Activated T-helper 1 cell treated with anti-CD3 and anti-CD28 coated beads, Interleukin-12 subunit alpha, Interleukin-12 subunit beta, Interleukin-2, Interleukin-4 antibody, amounts not matched to agents 30 ng/mL and 10 ng/mL and 1 ng/mL, durations not matched to agents 14 hours and 24 hours and 36 hours (primary cell): ENCODE results near the gene PSD. TPM values are rescaled to one million over a fixed set of nuclear protein-coding genes. Genes with fewer than 3 reads are reported as not detected.

Experiments used
- DNase-seq: peaks from one replicate; pipeline ENCODE4 v3.0.0; 2021; ENCODE audit warnings: low spot score
- H3K27ac Mint-ChIP-seq: one replicate; pipeline ENCODE4 v1.8.0; 2021; ENCODE audit warnings: mild to moderate bottlenecking, mixed read lengths
- H3K27me3 Mint-ChIP-seq: one replicate; pipeline ENCODE4 v1.8.0; 2022; ENCODE audit warnings: mild to moderate bottlenecking, moderate library complexity, mixed read lengths; ENCODE audit not compliant: insufficient read depth
- H3K36me3 Mint-ChIP-seq: one replicate; pipeline ENCODE4 v1.8.0; 2021; ENCODE audit warnings: low read depth, mixed read lengths
- H3K4me1 Mint-ChIP-seq: one replicate; pipeline ENCODE4 v1.8.0; 2021; ENCODE audit warnings: low read depth, mixed read lengths
- H3K4me3 Mint-ChIP-seq: one replicate; pipeline ENCODE4 v1.8.0; 2021; ENCODE audit warnings: mild to moderate bottlenecking, moderate library complexity, mixed read lengths
- H3K9me3 Mint-ChIP-seq: one replicate; pipeline ENCODE4 v1.8.0; 2021; ENCODE audit warnings: mixed read lengths
- intact Hi-C: fragments of 100-400 bp; cut with micrococcal nuclease; formaldehyde crosslinking; loops from one replicate; pipeline ENCODE4 v1.15.1; 2024
- total RNA-seq: library from RNA; stranded (reverse); gene quantifications from 2 replicates; pipeline ENCODE4 v1.2.3, GENCODE V29; 2022

The PSD gene
- total RNA-seq, 1 donor from 2014 or later: 9.9 TPM

- Mint-ChIP-seq H3K4me3 (no peak overlapping the region), H3K9me3 (no peaks in the 10 kb centered on the region), H3K27me3 (no peaks in the 10 kb centered on the region), H3K36me3 (peaks cover 24% of the 10 kb centered on the region), H3K27ac (peak overlapping the region; percentile 68), H3K4me1 (peaks cover 33% of the 10 kb centered on the region)
- no peak for DNase-seq
- intact Hi-C loops: loop anchor here (1.0 kb wide), 2 partner anchors 8 to 59 kb away; no protein-coding TSS in a partner anchor
These were observed 34.9 kb upstream of the PSD start for GRCh38 chr10:102453502-102453901.

DNA sequence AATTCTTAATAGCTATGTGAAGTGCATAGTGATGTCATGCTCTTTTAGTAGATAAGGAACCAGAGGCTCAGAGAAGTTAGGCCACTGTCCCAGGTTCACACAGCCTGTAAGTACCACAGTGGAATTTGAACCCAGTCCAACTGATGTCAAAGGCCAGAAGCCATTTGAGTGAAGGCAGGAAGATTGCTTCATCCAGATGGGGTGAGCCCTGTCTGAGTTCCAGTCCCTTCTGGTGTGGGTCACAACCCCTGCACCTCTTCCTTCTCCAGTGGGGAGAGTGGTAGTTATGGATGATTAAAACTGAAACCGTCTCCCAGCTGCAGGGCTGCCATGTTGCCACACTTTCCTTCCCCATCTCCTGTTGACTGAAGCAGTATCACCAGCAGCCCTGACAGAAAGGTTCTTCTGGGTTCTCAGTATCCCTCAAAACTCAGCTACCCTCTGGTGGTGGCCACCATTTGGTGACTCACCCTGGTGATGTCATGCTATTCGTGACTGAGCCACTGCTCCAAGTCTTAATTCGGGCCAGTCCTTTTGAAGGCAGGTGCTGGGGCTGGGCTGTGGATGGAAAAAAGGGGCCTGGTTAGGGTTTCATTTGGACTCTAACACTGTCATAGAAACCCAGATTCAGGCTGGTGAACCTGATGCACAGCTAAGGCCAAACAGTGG, 34.2 kb upstream of the PSD start:
- intact Hi-C loops: loop anchor here (1.0 kb wide), 3 partner anchors 8 to 212 kb away; partner anchors contain the start of gene PITX3
- peaks cover 33% of the 10 kb centered on the region for H3K4me1 Mint-ChIP-seq
- H3K36me3 Mint-ChIP-seq: peaks cover 24% of the 10 kb centered on the region
- H3K27me3 Mint-ChIP-seq: no peaks in the 10 kb centered on the region
- H3K9me3 Mint-ChIP-seq: no peaks in the 10 kb centered on the region
- peak overlapping the region; percentile 91 for H3K4me3 Mint-ChIP-seq
- peak overlapping the region; percentile 88 for H3K27ac Mint-ChIP-seq
- DNase-seq: peak; percentile 55

- DNase-seq: no peak
- intact Hi-C loops: no loop called here
- H3K36me3 Mint-ChIP-seq: peaks cover 21% of the 10 kb centered on the region
- H3K27me3 Mint-ChIP-seq: no peaks in the 10 kb centered on the region
- peak within 1 kb of the TSS; percentile 95 for H3K4me3 Mint-ChIP-seq
- peaks cover 33% of the 10 kb centered on the region for H3K4me1 Mint-ChIP-seq
- peak within 1 kb of the TSS; percentile 88 for H3K27ac Mint-ChIP-seq
- H3K9me3 Mint-ChIP-seq: no peaks in the 10 kb centered on the region
These were observed 32.8 kb upstream of the PSD start, which contains the start of gene C10orf95 for GRCh38 chr10:102451105-102451969. Gene C10orf95 (minus strand): TSS chr10:102451543. CDS start chr10:102451093, 450 bp downstream.

GRCh38 chr10:102450374-102451104, 32.0 kb upstream of the PSD start:
- Mint-ChIP-seq H3K36me3 (peaks cover 16% of the 10 kb centered on the region), H3K27me3 (no peaks in the 10 kb centered on the region), H3K4me3 (peak overlapping the region; percentile 95), H3K27ac (peak overlapping the region; percentile 90), H3K4me1 (peaks cover 33% of the 10 kb centered on the region), H3K9me3 (no peaks in the 10 kb centered on the region)
- peak; percentile 88 for DNase-seq
- intact Hi-C loops: loop anchor here (1.0 kb wide), 4 partner anchors 15 to 52 kb away; partner anchors contain the start of gene ACTR1A

- intact Hi-C loops: loop anchor here (1.0 kb wide), 4 partner anchors 15 to 52 kb away; partner anchors contain the start of gene ACTR1A
- Mint-ChIP-seq H3K27me3 (no peaks in the 10 kb centered on the region), H3K4me3 (peak overlapping the region; percentile 95), H3K9me3 (no peaks in the 10 kb centered on the region), H3K27ac (peak overlapping the region; percentile 90), H3K4me1 (peaks cover 33% of the 10 kb centered on the region), H3K36me3 (peaks cover 13% of the 10 kb centered on the region)
- DNase-seq: no peak
These were observed 31.5 kb upstream of the PSD start for GRCh38 chr10:102450124-102450373.

DNA sequence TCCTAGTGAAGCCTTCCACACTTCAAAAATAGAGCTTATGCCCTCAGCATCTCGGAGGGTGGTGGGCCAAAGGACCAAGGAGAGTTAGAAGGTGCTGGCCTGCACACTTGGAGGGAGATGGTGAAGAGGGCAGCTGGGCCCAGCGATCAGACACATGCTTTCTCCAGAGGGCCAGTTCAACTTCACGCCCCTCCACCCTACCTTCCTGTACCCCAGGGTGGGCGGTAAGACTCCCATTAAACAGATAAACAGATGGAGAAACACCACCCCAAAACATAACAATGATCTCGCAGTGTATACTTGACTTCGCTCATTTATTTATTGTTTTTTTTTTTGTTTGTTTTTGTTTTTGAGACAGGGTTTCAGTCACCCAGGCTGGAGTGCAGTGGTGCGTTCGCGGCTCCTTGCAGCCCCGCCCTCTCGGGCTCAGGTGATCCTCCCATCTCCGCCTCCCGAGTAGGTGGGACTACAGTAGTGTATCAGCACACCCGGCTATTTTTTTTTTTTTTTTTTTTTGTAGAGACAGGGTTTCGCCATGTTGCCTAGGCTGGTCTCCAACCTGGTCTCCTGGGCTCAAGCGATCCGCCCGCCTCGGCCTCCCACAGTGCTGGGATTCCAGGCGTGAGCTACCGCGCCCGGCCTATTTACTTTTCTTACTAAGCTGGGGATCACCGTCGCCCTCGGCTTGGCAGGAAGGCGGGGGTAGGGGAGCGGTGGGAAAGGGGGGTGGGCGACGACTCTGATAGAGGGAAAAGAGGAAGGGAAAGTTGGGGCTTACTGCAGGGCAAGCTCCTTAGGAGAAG, 30.9 kb upstream of the PSD start:
- Mint-ChIP-seq H3K4me3 (peak overlapping the region; percentile 95), H3K9me3 (no peaks in the 10 kb centered on the region), H3K4me1 (peaks cover 33% of the 10 kb centered on the region), H3K27me3 (no peaks in the 10 kb centered on the region), H3K36me3 (peaks cover 14% of the 10 kb centered on the region), H3K27ac (peak overlapping the region; percentile 90)
- peak; percentile 83 for DNase-seq
- intact Hi-C loops: loop anchor here (1.0 to 2.0 kb wide), 6 partner anchors 14 to 193 kb away; partner anchors contain the start of gene ACTR1A

DNA sequence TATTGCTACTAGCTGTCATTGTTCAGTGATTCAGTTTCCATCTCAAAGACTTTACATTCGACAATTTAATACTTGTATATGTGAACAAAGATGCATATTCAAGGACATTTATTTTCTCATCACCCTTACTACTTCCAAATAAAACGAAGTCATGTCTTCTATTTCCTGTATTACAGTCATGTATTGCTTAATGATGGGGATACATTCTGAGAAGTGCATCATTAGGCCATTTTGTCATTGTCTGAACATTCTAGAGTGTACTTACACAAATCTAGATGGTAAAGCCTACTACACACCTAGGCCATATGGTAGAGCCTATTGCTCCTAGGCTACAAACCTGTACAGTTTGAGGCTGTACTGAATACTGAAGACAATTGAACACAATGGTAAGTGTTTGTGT, 26.3 kb upstream of the PSD start:
- no peak for DNase-seq
- H3K9me3 Mint-ChIP-seq: no peaks in the 10 kb centered on the region
- H3K27me3 Mint-ChIP-seq: no peaks in the 10 kb centered on the region
- intact Hi-C loops: no loop called here
- peaks cover 1% of the 10 kb centered on the region for H3K36me3 Mint-ChIP-seq
- no peak overlapping the region for H3K4me3 Mint-ChIP-seq
- H3K4me1 Mint-ChIP-seq: peaks cover 19% of the 10 kb centered on the region
- no peak overlapping the region for H3K27ac Mint-ChIP-seq

GRCh38 chr10:102438374-102438773, 19.8 kb upstream of the PSD start:
- H3K4me1 Mint-ChIP-seq: peaks cover 56% of the 10 kb centered on the region
- H3K27me3 Mint-ChIP-seq: no peaks in the 10 kb centered on the region
- H3K27ac Mint-ChIP-seq: peak overlapping the region; percentile 57
- no peaks in the 10 kb centered on the region for H3K9me3 Mint-ChIP-seq
- no peak for DNase-seq
- H3K36me3 Mint-ChIP-seq: peaks cover 14% of the 10 kb centered on the region
- intact Hi-C loops: no loop called here
- H3K4me3 Mint-ChIP-seq: peak overlapping the region; percentile 76

- Mint-ChIP-seq H3K9me3 (no peaks in the 10 kb centered on the region), H3K27me3 (no peaks in the 10 kb centered on the region), H3K4me3 (peak overlapping the region; percentile 98), H3K4me1 (peaks cover 59% of the 10 kb centered on the region), H3K27ac (peak overlapping the region; percentile 57), H3K36me3 (peaks cover 14% of the 10 kb centered on the region)
- no peak for DNase-seq
- intact Hi-C loops: no loop called here
These were observed 18.9 kb upstream of the PSD start for GRCh38 chr10:102437515-102437914.

GRCh38 chr10:102436312-102436711, 17.7 kb upstream of the PSD start:
- intact Hi-C loops: no loop called here
- DNase-seq: no peak
- peak overlapping the region; percentile 86 for H3K27ac Mint-ChIP-seq
- no peaks in the 10 kb centered on the region for H3K27me3 Mint-ChIP-seq
- H3K9me3 Mint-ChIP-seq: no peaks in the 10 kb centered on the region
- H3K36me3 Mint-ChIP-seq: peaks cover 16% of the 10 kb centered on the region
- H3K4me3 Mint-ChIP-seq: peak overlapping the region; percentile 98
- peaks cover 61% of the 10 kb centered on the region for H3K4me1 Mint-ChIP-seq

DNA sequence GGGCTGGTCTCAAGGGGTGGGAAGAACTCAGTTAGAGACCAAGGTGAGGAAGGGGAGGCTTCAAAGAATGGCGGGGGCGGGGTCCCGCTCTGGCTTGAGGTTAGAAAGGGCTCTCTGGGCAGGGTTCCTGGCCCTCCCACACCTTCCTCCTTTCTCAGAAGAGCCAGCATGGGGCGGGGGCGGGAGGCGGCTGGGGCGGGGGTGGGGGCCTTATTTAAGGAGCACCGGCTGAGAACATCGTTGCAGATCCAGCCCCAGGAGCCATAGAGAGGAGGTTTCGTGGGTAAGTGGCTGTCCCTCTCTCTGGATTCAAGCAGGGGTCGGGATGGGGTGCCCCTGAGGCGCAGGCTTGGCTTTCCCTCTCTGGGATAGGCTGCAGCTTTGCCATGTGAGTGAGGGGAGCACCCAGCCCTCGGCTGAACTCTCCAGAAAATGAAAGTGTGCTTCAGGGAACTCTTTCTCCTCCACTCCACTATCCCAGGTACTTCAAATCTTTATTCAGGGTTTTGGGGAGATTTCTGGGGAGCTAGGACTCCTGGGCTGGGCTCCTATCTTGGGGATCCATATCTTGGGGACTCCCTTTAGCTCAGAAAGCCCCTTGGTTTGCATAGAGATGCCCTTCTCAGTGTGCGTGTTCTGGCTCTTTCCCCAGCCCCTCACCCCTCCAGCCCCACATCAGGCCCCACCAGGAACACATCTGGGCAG, 17.1 kb upstream of the PSD start:
- peak; percentile 61 for DNase-seq
- H3K36me3 Mint-ChIP-seq: peaks cover 16% of the 10 kb centered on the region
- peak overlapping the region; percentile 86 for H3K27ac Mint-ChIP-seq
- H3K4me3 Mint-ChIP-seq: peak overlapping the region; percentile 98
- peaks cover 62% of the 10 kb centered on the region for H3K4me1 Mint-ChIP-seq
- no peaks in the 10 kb centered on the region for H3K9me3 Mint-ChIP-seq
- H3K27me3 Mint-ChIP-seq: no peaks in the 10 kb centered on the region
- intact Hi-C loops: loop anchor here (1.0 kb wide), 1 partner anchor 15 kb away; no protein-coding TSS in a partner anchor
